ENCODE data around the gene SASH1.

- TF ChIP-seq GTF2F1 (IDR thresholded peaks at IDR 0.05; ENCODE audit: low read depth, low read length): no peak
- TF ChIP-seq SREBF1 (IDR thresholded peaks at IDR 0.05; ENCODE audit: borderline replicate concordance, low read depth, low read length): no peak
- no peak for TF ChIP-seq ZFP30 (CRISPR knock-in tag; IDR thresholded peaks at IDR 0.05; ENCODE audit: borderline replicate concordance)
- no peak for TF ChIP-seq BACH1 (tag; IDR thresholded peaks at IDR 0.05)
- no peak for TF ChIP-seq NELFE (IDR thresholded peaks at IDR 0.05; ENCODE audit: insufficient read depth, insufficient read length)
- TF ChIP-seq EP300 (IDR thresholded peaks at IDR 0.05; ENCODE audit: low read length): no peak
- TF ChIP-seq CTCF (IDR thresholded peaks at IDR 0.05 in 2 of 3, conservative IDR thresholded peaks at IDR 0.05 in 1 of 3; ENCODE audit: insufficient read depth in 2 of 3, low read depth in 1 of 3, low read length in 3 of 3): no peak
- TF ChIP-seq, protein P1, sequence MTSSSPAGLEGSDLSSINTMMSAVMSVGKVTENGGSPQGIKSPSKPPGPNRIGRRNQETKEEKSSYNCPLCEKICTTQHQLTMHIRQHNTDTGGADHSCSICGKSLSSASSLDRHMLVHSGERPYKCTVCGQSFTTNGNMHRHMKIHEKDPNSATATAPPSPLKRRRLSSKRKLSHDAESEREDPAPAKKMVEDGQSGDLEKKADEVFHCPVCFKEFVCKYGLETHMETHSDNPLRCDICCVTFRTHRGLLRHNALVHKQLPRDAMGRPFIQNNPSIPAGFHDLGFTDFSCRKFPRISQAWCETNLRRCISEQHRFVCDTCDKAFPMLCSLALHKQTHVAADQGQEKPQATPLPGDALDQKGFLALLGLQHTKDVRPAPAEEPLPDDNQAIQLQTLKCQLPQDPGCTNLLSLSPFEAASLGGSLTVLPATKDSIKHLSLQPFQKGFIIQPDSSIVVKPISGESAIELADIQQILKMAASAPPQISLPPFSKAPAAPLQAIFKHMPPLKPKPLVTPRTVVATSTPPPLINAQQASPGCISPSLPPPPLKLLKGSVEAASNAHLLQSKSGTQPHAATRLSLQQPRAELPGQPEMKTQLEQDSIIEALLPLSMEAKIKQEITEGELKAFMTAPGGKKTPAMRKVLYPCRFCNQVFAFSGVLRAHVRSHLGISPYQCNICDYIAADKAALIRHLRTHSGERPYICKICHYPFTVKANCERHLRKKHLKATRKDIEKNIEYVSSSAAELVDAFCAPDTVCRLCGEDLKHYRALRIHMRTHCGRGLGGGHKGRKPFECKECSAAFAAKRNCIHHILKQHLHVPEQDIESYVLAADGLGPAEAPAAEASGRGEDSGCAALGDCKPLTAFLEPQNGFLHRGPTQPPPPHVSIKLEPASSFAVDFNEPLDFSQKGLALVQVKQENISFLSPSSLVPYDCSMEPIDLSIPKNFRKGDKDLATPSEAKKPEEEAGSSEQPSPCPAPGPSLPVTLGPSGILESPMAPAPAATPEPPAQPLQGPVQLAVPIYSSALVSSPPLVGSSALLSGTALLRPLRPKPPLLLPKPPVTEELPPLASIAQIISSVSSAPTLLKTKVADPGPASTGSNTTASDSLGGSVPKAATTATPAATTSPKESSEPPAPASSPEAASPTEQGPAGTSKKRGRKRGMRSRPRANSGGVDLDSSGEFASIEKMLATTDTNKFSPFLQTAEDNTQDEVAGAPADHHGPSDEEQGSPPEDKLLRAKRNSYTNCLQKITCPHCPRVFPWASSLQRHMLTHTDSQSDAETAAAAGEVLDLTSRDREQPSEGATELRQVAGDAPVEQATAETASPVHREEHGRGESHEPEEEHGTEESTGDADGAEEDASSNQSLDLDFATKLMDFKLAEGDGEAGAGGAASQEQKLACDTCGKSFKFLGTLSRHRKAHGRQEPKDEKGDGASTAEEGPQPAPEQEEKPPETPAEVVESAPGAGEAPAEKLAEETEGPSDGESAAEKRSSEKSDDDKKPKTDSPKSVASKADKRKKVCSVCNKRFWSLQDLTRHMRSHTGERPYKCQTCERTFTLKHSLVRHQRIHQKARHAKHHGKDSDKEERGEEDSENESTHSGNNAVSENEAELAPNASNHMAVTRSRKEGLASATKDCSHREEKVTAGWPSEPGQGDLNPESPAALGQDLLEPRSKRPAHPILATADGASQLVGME (CRISPR knock-in tag; IDR thresholded peaks at IDR 0.05): no peak
Measured at GRCh38 chr6:148345176-148345575, 2.5 kb downstream of the SASH1 start.
